ENCODE data around the gene CFHR5.
"Not testable (repeated sequence)": the region's sequence is repeated elsewhere in the genome, so short reads cannot be mapped to it uniquely, and the experiment has no call there.

The CFHR5 gene

GRCh38 chr1:196982247-196982646 lies 4.9 kb downstream of the CFHR5 start:
- not testable (repeated sequence) for H3K4me3 ChIP-seq (ENCODE audit: low read depth, low read length); H3K36me3 ChIP-seq (ENCODE audit: control insufficient read depth in 1 of 2, insufficient read depth in 2 of 2, low read length in 2 of 2); H2BK5ac ChIP-seq (ENCODE audit: low read depth, low read length, poor library complexity); H3K14ac ChIP-seq (ENCODE audit: low read length); H2AK5ac ChIP-seq (ENCODE audit: low read length); H2BK120ac ChIP-seq (ENCODE audit: insufficient read depth, low read length, poor library complexity); H3K4me2 ChIP-seq (ENCODE audit: low read length); H3K9me3 ChIP-seq (ENCODE audit: insufficient read depth, low read depth, low read length); H3K9ac ChIP-seq (ENCODE audit: low read length); H3K4me1 ChIP-seq (ENCODE audit: control insufficient read depth in 1 of 2, insufficient read depth in 2 of 2, low read length in 2 of 2); H3K4ac ChIP-seq (ENCODE audit: low read depth, low read length); DNase-seq; H2BK12ac ChIP-seq (ENCODE audit: low read length); H3K27ac ChIP-seq (ENCODE audit: low read depth, low read length); H3K27me3 ChIP-seq (ENCODE audit: insufficient read depth, low read length); H4K8ac ChIP-seq (ENCODE audit: low read depth, low read length); H3K18ac ChIP-seq (ENCODE audit: low read length); H3K79me2 ChIP-seq (ENCODE audit: control insufficient read depth, insufficient read depth, low read length, poor library complexity); H2AFZ ChIP-seq (ENCODE audit: insufficient read depth, low read length, poor library complexity); H3K79me1 ChIP-seq (ENCODE audit: low read length); H4K12ac ChIP-seq (ENCODE audit: low read depth, low read length); H3K23ac ChIP-seq (ENCODE audit: low read length); H4K91ac ChIP-seq (ENCODE audit: low read depth, low read length)
- WGBS (ENCODE audit: extremely low coverage, insufficient coverage, insufficient read length): no CpG with 5 or more reads among the region's 7 CpGs

DNA sequence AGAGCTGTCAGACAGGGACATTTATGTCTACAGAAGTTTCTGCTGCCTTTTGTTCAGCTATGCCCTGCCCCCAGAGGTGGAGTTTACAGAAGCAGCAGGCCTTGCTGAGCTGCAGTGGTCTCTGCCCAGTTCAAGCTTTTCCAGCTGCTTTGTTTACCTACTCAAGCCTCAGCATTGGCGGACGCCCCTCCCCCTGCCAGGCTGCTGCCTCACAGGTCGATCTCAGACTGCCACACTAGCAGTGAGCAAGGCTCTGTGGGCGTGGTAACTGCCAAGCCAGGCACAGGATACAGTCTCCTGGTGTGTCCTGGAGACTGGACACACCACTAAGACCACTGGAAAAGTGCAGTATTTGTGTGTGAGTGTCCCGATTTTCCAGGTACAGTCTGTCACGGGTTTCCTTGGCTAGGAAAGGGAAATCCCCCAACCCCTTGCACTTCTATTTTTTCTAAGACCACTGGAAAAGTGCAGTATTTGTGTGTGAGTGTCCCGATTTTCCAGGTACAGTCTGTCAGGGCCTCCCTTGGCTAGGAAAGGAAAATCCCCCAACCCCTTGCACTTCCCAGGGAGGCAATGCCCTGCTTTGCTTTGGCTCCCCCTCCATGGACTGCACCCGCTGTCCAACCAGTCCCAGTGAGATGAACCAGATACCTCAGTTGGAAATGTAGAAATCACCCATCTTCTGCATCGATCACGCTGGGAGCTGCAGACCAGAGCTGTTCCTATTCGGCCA lies 14.7 kb downstream of the CFHR5 start:
- no CpG with 5 or more reads among the region's 11 CpGs for WGBS (ENCODE audit: extremely low coverage, insufficient coverage, insufficient read length)
- H3K36me3 ChIP-seq (ENCODE audit: control insufficient read depth in 1 of 2, insufficient read depth in 2 of 2, low read length in 2 of 2); H4K12ac ChIP-seq (ENCODE audit: low read depth, low read length); H3K79me1 ChIP-seq (ENCODE audit: low read length); H4K8ac ChIP-seq (ENCODE audit: low read depth, low read length); H2AFZ ChIP-seq (ENCODE audit: insufficient read depth, low read length, poor library complexity); H2AK5ac ChIP-seq (ENCODE audit: low read length); H3K27me3 ChIP-seq (ENCODE audit: insufficient read depth, low read length); H2BK12ac ChIP-seq (ENCODE audit: low read length); H3K27ac ChIP-seq (ENCODE audit: low read depth, low read length); H2BK120ac ChIP-seq (ENCODE audit: insufficient read depth, low read length, poor library complexity); H3K4me1 ChIP-seq (ENCODE audit: control insufficient read depth in 1 of 2, insufficient read depth in 2 of 2, low read length in 2 of 2); H3K79me2 ChIP-seq (ENCODE audit: control insufficient read depth, insufficient read depth, low read length, poor library complexity); H3K23ac ChIP-seq (ENCODE audit: low read length); H4K91ac ChIP-seq (ENCODE audit: low read depth, low read length); H2BK5ac ChIP-seq (ENCODE audit: low read depth, low read length, poor library complexity); H3K18ac ChIP-seq (ENCODE audit: low read length); H3K4me3 ChIP-seq (ENCODE audit: low read depth, low read length); H3K9me3 ChIP-seq (ENCODE audit: insufficient read depth, low read depth, low read length); H3K14ac ChIP-seq (ENCODE audit: low read length); H3K4ac ChIP-seq (ENCODE audit: low read depth, low read length): not testable (repeated sequence)
- Histone ChIP-seq H3K4me2 (ENCODE audit: low read length) (peak overlapping the region; percentile 14), H3K9ac (ENCODE audit: low read length) (peak overlapping the region; percentile 47)
- peak in 1 of 2 donors; percentile 1 for DNase-seq

DNA sequence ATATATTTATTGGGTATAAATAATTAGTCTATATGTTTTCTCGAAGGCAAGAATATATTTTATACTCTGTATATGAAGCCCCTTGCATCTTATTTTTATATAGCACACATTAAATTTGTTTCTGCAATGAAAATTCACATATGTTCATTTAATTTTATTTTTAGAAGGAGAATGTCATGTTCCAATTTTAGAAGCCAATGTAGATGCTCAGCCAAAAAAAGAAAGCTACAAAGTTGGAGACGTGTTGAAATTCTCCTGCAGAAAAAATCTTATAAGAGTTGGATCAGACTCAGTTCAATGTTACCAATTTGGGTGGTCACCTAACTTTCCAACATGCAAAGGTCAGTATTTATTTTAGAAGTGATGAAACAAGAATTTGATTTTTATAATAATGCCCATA lies 16.6 kb downstream of the CFHR5 start:
- no peaks in the 10 kb centered on the region for H3K9me3 ChIP-seq (ENCODE audit: insufficient read depth, low read depth, low read length)
- H2BK5ac ChIP-seq (ENCODE audit: low read depth, low read length, poor library complexity): no peak overlapping the region
- no peak overlapping the region for H4K91ac ChIP-seq (ENCODE audit: low read depth, low read length)
- DNase-seq: no peak
- H3K79me1 ChIP-seq (ENCODE audit: low read length): no peaks in the 10 kb centered on the region
- no peaks in the 10 kb centered on the region for H3K79me2 ChIP-seq (ENCODE audit: control insufficient read depth, insufficient read depth, low read length, poor library complexity)
- no peak overlapping the region for H3K14ac ChIP-seq (ENCODE audit: low read length)
- no peak overlapping the region for H2AFZ ChIP-seq (ENCODE audit: insufficient read depth, low read length, poor library complexity)
- H2BK12ac ChIP-seq (ENCODE audit: low read length): no peak overlapping the region
- no peak overlapping the region for H3K23ac ChIP-seq (ENCODE audit: low read length)
- no peak overlapping the region for H3K4me2 ChIP-seq (ENCODE audit: low read length)
- WGBS (ENCODE audit: extremely low coverage, insufficient coverage, insufficient read length): no CpG with 5 or more reads among the region's 2 CpGs
- no peak overlapping the region for H2BK120ac ChIP-seq (ENCODE audit: insufficient read depth, low read length, poor library complexity)
- H3K27ac ChIP-seq (ENCODE audit: low read depth, low read length): no peak overlapping the region
- H4K8ac ChIP-seq (ENCODE audit: low read depth, low read length): no peak overlapping the region
- no peak overlapping the region for H3K9ac ChIP-seq (ENCODE audit: low read length)
- H3K18ac ChIP-seq (ENCODE audit: low read length): no peak overlapping the region
- no peak overlapping the region for H2AK5ac ChIP-seq (ENCODE audit: low read length)
- H3K27me3 ChIP-seq (ENCODE audit: insufficient read depth, low read length): no peaks in the 10 kb centered on the region
- H3K4me1 ChIP-seq (ENCODE audit: control insufficient read depth in 1 of 2, insufficient read depth in 2 of 2, low read length in 2 of 2): peaks cover 0 to 5% of the 10 kb centered on the region in 2 experiments
- H4K12ac ChIP-seq (ENCODE audit: low read depth, low read length): no peak overlapping the region
- no peak overlapping the region for H3K4ac ChIP-seq (ENCODE audit: low read depth, low read length)
- H3K36me3 ChIP-seq (ENCODE audit: control insufficient read depth in 1 of 2, insufficient read depth in 2 of 2, low read length in 2 of 2): no peaks in the 10 kb centered on the region
- H3K4me3 ChIP-seq (ENCODE audit: low read depth, low read length): no peak overlapping the region

DNA sequence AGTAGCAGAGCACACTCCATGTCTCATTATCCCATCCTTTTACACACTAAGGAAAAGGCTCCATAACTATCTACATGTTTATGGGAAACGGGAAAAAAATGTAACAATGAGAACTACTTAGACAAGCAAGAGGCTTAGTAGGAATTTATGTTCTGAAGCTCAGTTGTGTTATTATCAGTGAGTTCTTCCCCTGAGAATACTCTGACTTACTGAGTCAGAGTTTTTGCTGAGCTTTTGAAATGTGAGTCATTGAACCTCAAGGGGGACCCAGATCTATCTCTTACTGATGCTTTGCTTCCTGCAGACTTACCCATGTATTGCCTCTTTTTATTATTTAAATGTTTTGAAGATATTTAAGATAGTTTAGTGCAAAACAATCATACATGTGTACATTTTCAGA lies 20.1 kb downstream of the CFHR5 start:
- Histone ChIP-seq H2AK5ac (ENCODE audit: low read length) (no peak overlapping the region), H4K8ac (ENCODE audit: low read depth, low read length) (no peak overlapping the region), H3K36me3 (ENCODE audit: control insufficient read depth in 1 of 2, insufficient read depth in 2 of 2, low read length in 2 of 2) (no peaks in the 10 kb centered on the region), H3K4me2 (ENCODE audit: low read length) (no peak overlapping the region), H4K12ac (ENCODE audit: low read depth, low read length) (no peak overlapping the region), H3K4ac (ENCODE audit: low read depth, low read length) (no peak overlapping the region), H3K9me3 (ENCODE audit: insufficient read depth, low read depth, low read length) (no peaks in the 10 kb centered on the region), H3K27me3 (ENCODE audit: insufficient read depth, low read length) (no peaks in the 10 kb centered on the region), H3K4me3 (ENCODE audit: low read depth, low read length) (no peak overlapping the region), H2BK5ac (ENCODE audit: low read depth, low read length, poor library complexity) (no peak overlapping the region), H3K23ac (ENCODE audit: low read length) (no peak overlapping the region), H3K4me1 (ENCODE audit: control insufficient read depth in 1 of 2, insufficient read depth in 2 of 2, low read length in 2 of 2) (no peaks in the 10 kb centered on the region), H3K14ac (ENCODE audit: low read length) (no peak overlapping the region), H4K91ac (ENCODE audit: low read depth, low read length) (no peak overlapping the region), H3K79me1 (ENCODE audit: low read length) (no peaks in the 10 kb centered on the region), H2AFZ (ENCODE audit: insufficient read depth, low read length, poor library complexity) (no peak overlapping the region), H3K9ac (ENCODE audit: low read length) (no peak overlapping the region), H2BK120ac (ENCODE audit: insufficient read depth, low read length, poor library complexity) (no peak overlapping the region), H2BK12ac (ENCODE audit: low read length) (no peak overlapping the region), H3K27ac (ENCODE audit: low read depth, low read length) (no peak overlapping the region), H3K79me2 (ENCODE audit: control insufficient read depth, insufficient read depth, low read length, poor library complexity) (no peaks in the 10 kb centered on the region), H3K18ac (ENCODE audit: low read length) (no peak overlapping the region)
- WGBS (ENCODE audit: extremely low coverage, insufficient coverage, insufficient read length): no CpG with 5 or more reads among the region's 1 CpG
- no peak for DNase-seq

Data from trophoblast cell (in vitro differentiated cells and primary cell).